Measurements from ENCODE around the gene OXNAD1.

OXNAD1 gene

DNA sequence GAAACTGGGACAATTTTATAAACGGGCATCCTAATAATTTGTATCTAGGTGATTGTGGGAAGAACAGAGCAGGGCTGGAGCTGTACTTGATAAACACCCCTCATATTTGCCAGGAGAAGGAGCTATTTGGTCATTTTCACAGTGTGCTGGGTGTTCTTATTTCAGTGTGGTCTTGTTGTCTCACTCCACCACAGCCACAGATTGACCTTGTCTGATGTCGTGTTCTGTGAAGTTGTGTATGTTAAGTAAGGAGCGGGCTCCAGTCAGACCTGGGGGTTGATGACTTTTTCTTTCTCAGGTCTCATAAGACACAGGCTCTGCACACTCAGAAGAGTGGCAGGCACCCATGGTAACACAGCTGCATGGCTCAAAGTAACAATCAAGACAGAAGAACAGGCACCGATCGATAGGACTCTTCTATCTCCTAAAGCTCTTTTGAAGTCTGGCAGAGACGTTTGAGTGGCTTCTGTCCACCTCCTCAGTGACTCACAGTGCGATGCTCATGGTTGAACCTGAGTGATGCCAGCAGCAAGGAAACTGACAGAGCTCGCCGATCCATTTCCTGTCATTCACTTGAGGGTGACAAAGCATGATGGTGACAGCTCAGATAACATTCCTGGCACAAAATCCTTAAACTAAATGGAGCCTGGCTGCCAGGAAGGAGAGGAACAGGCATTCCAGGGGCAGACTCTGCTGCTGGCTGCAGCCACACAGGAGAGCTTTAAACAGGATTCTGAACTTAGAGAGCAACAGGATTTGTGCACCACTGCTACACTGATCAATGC is 21.1 kb upstream of the OXNAD1 start:
- ChIA-PET POLR2A (ENCODE audit: low non-redundant PET) (interaction anchor here (0.6 kb wide), 1 partner anchor 195 kb away, joined by 3 read pairs; no protein-coding TSS in a partner anchor), CTCF (interaction anchor here (0.5 kb wide), 1 partner anchor 337 kb away, joined by 3 read pairs; no protein-coding TSS in a partner anchor)
- TF ChIP-seq, protein P1, sequence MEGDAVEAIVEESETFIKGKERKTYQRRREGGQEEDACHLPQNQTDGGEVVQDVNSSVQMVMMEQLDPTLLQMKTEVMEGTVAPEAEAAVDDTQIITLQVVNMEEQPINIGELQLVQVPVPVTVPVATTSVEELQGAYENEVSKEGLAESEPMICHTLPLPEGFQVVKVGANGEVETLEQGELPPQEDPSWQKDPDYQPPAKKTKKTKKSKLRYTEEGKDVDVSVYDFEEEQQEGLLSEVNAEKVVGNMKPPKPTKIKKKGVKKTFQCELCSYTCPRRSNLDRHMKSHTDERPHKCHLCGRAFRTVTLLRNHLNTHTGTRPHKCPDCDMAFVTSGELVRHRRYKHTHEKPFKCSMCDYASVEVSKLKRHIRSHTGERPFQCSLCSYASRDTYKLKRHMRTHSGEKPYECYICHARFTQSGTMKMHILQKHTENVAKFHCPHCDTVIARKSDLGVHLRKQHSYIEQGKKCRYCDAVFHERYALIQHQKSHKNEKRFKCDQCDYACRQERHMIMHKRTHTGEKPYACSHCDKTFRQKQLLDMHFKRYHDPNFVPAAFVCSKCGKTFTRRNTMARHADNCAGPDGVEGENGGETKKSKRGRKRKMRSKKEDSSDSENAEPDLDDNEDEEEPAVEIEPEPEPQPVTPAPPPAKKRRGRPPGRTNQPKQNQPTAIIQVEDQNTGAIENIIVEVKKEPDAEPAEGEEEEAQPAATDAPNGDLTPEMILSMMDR (conservative IDR thresholded peaks at IDR 0.05; ENCODE audit: low read depth), result no peak
- no peak for DNase-seq (ENCODE audit: low spot score)
- H3K27ac ChIP-seq, result no peak overlapping the region

DNA sequence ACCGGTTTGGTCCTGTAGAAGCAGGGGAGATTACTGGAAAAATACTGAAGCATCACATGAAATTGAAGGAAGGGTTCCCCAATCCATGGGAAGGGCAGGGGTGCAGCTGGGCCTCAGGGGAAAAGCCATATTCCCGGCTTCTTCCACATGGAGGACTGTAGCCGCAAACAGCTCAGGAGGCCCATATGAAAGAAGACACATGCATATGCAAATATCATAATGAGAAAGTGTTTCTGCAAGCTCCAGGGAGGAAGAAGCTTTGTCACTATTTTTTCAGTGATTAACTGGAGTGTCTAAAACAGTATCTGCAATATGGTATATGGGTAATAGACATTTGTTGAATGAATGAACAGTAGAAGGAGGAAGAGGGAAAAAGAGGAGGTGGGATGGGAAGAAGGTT is 19.4 kb upstream of the OXNAD1 start:
- DNase-seq (ENCODE audit: low spot score), result no peak
- ChIA-PET POLR2A (ENCODE audit: low non-redundant PET) (no interaction called here), CTCF (no interaction called here)
- H3K27ac ChIP-seq, result no peak overlapping the region
- TF ChIP-seq, protein P1 (conservative IDR thresholded peaks at IDR 0.05; ENCODE audit: low read depth), result no peak

DNA sequence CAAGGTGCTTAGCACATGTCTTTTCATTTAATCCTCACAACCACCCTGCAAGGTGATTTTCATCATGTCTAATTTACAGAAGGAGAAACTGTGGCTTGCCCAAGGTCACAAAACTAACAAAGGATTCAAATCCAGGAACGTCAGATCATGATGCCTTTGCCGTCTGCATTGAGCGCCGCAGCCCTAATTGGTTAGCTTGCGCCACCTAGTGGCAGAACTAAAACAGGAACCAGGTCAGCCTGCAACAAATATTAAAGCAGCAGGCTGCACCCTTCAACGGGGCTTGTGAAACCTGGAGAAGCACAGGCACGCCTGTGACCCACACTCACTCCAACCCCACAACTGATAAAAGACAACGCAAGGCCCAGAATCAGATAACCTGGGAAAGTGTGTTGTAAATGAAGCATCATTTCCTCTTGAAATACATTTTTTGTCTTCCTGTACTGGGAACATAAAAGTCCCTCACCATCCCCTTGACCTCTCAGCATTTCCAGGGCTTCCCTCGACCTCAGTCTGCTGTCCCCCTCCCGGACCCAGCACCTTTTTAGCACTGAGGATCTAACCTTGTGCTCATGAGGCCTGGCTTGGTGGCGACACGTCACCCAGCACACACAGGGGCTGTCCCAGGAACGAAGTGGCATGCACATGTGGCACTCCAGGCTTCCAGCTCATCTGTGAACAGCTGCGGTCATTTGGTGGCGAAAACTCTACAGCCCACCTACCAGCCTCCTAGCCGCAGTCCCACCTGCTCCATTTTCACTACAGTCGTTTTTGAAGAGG is 17.5 kb upstream of the OXNAD1 start:
- POLR2A ChIA-PET (ENCODE audit: low non-redundant PET), result no interaction called here
- DNase-seq (ENCODE audit: low spot score), result peak; percentile 59
- CTCF ChIA-PET, result interaction anchor here (0.5 to 1.5 kb wide), 3 partner anchors 69 to 198 kb away, joined by 3 to 7 read pairs (median 4); no protein-coding TSS in a partner anchor
- TF ChIP-seq, protein P1 (conservative IDR thresholded peaks at IDR 0.05; ENCODE audit: low read depth), result peak; percentile 93
- H3K27ac ChIP-seq, result no peak overlapping the region

DNA sequence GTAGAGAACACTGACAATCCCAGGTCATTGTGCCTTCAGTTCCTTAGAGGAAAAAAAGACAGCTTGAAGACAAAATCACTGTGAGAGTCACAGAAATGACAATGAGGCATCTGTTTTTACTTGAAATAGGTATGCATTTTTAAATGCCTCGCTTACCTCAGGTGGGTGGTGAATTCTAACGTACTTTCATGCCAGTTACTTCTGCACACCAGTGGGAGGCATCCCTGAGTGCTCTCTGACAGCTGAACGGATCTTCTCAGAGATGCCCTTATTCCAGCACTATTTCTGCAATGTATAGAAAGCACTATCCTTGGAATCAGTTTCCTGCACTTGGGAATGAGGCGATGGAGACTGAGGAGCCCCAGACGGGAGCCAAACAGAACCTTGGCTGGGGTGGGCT is 16.5 kb upstream of the OXNAD1 start:
- TF ChIP-seq, protein P1 (conservative IDR thresholded peaks at IDR 0.05; ENCODE audit: low read depth), result no peak
- no peak for DNase-seq (ENCODE audit: low spot score)
- H3K27ac ChIP-seq, result no peak overlapping the region
- ChIA-PET POLR2A (ENCODE audit: low non-redundant PET) (no interaction called here), CTCF (interaction anchor here (1.5 kb wide), 1 partner anchor 70 kb away, joined by 7 read pairs; no protein-coding TSS in a partner anchor)

DNA sequence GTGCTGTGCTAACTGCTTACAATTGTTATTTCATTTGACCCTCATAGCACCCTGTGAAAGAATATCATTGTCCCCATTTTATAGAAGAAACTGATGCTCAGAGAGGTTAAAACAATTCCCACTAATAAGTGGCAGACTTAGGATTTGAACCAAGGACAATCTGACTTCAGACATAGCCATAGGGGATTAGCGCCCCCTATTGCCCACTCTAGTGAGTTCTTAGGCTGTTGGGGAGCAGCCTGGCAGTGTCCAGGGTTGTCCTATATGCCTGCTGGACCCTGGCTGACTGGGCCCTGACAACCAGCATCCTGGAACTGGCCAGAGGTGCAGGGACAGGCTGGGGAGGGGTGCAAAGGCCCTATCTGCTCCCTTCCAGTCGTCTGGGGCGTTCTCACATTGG is 15.7 kb upstream of the OXNAD1 start:
- H3K27ac ChIP-seq, result no peak overlapping the region
- CTCF ChIA-PET, result no interaction called here
- TF ChIP-seq, protein P1 (conservative IDR thresholded peaks at IDR 0.05; ENCODE audit: low read depth), result no peak
- POLR2A ChIA-PET (ENCODE audit: low non-redundant PET), result no interaction called here
- no peak for DNase-seq (ENCODE audit: low spot score)

DNA sequence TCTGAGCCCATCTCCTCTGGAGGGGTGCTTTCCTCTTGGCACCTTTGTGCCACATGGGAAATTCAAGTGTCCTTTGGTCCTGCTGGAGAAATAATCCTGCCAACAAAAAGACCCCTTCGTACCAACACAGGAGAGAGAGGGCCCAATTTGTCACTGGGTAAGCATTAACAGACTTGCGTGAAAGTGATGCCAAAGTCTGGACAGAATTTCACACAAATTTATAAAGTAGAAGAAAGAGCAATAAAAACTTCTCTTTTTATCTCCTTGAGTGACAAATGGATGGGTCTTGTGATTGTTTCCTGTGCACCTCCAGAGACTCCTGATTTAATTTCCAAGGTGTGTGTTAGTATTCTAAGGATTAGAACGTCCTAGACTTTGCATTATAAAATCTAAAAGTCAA is 15.1 kb upstream of the OXNAD1 start:
- CTCF ChIA-PET, result no interaction called here
- TF ChIP-seq, protein P1 (conservative IDR thresholded peaks at IDR 0.05; ENCODE audit: low read depth), result no peak
- DNase-seq (ENCODE audit: low spot score), result no peak

More for the DNA sequence above, 15.1 kb upstream of the OXNAD1 start:
- POLR2A ChIA-PET (ENCODE audit: low non-redundant PET), result no interaction called here
- no peak overlapping the region for H3K27ac ChIP-seq

Measured in RWPE1 (cell line).